Transverse colon (tissue), 3 donors: ENCODE data around the gene CCDC136.

Experiments
- EP300 ChIP-seq: sonication (generic); formaldehyde crosslinking; IDR thresholded peaks from one replicate; pipeline ENCODE4 v1.6.1; 2017; ENCODE audit warnings: antibody characterized with exemption, low read depth
- POLR2A ChIP-seq: fragments of 450-650 bp; IDR thresholded peaks from one replicate; pipeline ENCODE4 v1.6.1; 2016; ENCODE audit warnings: antibody characterized with exemption, mild to moderate bottlenecking, moderate library complexity
- TF ChIP-seq, protein P1 (sequence below), 5 experiments: fragments of 200-600 bp in 3 of 5; fragments of 450-650 bp in 2 of 5; sonication (generic) in 3 of 5; IDR thresholded peaks; 1 replicate in 2 of 5; 2 replicates in 3 of 5; pipeline ENCODE4 v1.5.1; 2016 to 2017; ENCODE audit warnings: antibody characterized with exemption in 5 of 5, inconsistent platforms in 3 of 5, mild to moderate bottlenecking in 2 of 5, moderate library complexity in 1 of 5

DNA sequence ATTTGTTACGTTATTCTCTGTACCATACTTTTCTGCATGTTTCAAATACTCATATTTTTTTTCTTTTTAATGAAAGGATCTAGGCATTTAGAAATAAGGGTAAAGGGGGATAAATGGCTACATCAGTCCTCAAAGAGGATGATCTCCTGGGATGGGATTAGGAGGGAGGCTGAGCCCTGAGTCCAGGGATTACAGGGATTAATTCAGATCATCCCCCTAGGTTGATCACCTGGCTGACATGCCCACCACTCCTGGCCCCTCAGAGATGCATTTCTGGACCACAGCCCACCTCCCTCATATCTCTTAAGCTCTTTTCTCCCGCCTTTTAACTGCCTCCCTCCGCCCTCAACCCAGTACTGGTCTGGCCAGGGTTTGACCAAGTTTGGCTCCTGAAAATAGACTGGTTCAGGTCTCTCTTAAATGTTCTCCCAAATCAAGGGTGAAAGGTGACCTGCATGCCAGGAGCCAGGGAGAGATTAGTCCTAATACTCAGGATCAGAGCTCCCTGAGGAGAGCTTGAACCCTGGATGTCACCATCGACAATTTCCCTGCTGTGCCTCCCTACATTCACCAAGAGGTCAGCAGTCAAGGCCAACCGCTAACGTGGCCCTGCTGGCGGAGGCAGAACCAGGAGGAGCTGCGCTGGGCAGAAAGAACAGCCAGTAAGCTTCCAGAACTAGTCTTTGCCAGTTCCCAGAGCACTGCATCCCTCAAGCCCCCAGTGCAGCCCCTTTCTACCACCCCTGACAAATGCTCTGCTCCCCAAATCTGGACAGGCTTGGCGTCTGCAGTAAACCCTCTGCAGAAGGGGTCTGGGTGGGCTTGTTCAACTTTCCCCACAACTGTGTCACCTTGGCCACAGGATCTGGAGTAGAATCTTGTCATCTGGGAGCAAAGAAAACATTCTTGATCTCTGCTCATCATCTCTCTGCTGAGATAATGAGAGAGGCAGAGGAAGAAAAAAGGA is 3.0 kb upstream of the CCDC136 start:
- TF ChIP-seq, protein P1, sequence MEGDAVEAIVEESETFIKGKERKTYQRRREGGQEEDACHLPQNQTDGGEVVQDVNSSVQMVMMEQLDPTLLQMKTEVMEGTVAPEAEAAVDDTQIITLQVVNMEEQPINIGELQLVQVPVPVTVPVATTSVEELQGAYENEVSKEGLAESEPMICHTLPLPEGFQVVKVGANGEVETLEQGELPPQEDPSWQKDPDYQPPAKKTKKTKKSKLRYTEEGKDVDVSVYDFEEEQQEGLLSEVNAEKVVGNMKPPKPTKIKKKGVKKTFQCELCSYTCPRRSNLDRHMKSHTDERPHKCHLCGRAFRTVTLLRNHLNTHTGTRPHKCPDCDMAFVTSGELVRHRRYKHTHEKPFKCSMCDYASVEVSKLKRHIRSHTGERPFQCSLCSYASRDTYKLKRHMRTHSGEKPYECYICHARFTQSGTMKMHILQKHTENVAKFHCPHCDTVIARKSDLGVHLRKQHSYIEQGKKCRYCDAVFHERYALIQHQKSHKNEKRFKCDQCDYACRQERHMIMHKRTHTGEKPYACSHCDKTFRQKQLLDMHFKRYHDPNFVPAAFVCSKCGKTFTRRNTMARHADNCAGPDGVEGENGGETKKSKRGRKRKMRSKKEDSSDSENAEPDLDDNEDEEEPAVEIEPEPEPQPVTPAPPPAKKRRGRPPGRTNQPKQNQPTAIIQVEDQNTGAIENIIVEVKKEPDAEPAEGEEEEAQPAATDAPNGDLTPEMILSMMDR (IDR thresholded peaks at IDR 0.05): no peak
- no peak for TF ChIP-seq EP300
- TF ChIP-seq POLR2A: no peak
